Measurements from ENCODE around the gene GCSAM.

Gene GCSAM

DNA sequence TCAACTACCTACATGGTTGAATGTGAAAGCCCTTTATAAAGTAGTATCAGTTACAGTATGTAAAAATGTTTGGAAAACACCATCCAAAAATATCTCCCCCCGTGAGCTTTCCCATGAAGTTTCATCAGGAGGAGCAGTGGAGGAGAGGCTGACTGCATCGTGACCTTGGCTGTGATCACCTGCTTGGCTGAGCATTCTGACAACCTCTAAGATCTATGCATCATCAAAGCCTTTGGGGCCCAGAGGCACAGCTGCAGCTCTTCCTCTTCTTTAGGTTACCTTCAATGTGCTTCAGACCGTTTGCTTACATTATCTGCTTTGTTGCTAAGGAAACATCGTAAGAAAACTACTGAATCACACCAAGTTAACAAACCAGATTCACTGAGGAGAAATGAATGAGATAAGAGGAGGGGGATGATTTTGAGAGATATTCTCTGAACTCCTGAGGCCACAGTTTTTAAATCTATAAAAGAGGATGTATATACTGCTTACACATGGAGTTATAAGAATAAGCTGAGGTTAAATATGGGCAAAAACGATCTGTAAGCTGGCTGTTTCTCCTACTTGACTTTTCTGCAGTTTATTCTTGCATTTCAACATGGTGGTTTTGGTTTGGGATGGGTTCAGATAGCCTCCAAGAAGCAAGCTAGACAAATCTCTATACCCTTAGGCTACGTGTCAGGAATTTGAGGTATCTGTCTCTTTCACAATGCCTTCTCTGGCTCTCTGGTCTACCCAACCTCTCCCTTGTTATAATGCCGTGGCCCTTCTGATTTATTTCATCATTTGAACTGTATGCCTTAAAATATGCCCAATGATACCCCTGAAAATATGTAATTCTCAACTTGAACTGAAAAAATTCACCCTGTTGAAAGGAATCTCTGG, 4.0 kb downstream of the GCSAM start:
- peak; percentile 83 for DNase-seq

DNA sequence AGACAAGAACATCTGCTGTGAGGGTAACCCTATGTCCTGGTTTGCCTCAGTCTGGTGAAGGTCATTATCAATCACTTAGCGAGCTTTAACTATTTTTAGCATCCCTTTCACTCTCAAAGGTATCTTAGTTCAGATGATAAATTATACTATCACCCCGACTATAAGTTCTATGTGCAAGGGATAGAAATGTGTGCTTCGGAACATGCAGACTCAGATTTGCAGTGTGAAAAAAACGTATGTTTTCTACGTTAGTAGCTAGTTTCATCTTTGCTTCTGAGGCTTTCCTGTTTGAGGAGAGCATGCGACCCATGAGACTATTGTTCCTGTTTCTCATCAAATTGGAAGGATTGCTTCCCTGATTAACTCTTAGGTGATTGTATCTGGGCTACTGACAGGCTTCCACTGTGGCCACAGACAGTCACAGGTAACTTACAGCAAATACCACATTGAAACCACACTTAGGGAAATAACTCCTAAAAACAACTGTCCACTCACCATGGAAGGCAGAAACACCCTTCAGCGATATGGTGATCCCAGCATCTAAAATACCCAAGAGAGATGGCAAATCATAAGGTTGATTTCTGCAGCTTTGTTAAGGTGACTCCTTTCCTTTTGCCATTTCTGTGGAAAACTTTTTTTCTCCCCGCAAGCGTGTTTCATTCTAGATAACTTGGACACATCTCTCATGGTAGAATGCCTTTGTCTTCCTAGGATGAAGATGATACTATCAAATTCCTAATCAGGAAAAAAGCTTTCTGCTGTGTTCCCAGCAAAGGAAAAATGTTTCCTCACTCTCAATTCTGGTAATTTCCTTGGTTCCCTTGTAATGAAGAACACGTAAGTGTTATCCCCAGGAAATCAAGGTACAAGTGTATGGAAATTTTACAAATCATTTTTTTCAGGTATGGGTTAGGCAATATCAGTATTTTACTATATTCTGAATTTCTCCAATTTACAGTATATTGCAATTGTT, 5.2 kb downstream of the GCSAM start:
- DNase-seq, result no peak

GRCh38 chr3:112126511-112126911, 6.5 kb downstream of the GCSAM start:
- no peak for DNase-seq

GRCh38 chr3:112124907-112125607, 8.0 kb downstream of the GCSAM start:
- DNase-seq, result no peak

DNA sequence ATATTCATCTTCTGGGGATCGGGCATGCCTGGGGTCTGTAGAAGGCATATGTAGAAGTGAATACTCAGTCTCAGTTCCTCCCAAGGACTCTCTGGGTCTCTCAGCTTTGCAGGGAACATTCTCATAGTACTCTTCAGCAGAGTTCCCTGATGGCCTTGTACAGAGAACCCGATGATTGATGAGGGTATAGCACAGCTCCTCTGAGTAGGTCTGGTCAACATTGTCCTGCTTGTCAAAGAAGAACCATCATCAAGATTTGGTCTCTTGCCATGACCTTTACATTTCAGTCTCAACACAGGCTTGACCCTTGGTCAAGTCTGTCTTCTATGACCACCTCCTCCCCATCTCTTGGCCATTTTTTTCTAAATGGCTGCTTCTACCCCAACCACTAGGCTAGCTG, 9.5 kb downstream of the GCSAM start:
- no peak for DNase-seq

- no peak for DNase-seq
These were observed 10.2 kb downstream of the GCSAM start for GRCh38 chr3:112122870-112123269.

DNA sequence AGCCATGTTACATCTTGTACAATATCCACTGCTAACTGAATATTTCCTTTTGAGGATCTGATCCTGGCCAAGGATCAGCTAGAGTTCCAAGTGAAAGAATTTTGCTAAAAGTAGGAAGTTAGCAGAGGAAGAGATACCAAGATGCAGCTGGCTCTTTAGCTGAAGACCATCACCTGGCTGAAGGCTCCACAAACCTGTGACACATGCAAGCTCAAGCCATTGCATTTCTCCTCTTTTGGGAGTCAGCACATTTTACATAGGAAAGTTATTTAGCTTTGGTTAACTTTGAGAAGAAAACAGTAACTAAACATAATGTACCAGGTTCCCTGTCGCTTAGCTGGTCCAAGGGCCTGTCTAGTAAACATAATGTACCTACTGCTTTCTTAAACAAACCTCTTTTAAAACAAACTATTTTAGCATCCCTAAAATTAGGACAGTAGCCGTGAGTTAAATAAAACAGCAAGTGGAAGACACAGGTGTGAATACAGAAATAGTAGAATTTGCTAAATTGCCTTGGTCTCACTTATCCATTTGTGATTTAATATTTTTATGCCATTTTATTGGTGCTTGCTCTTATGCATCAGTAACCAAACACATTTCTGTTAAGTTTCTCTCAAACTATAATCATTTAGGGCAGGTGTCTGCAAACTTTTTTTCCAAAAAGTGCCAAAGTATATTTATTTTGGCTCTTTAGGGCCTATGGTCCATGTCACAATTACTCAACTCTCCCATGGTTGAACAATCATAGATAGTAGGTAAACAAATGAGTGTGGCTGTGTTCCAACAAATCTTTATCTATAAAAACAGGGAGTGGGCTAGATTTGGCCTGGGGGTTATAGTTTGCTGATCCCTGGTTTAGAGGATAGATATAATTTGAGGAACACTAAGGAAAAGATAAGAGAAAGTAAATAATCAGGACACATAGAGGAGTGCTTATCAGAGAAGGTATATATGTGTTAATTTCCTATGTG, 11.2 kb downstream of the GCSAM start:
- no peak for DNase-seq

GRCh38 chr3:112119962-112120836, 12.8 kb downstream of the GCSAM start:
- DNase-seq, result no peak

DNA sequence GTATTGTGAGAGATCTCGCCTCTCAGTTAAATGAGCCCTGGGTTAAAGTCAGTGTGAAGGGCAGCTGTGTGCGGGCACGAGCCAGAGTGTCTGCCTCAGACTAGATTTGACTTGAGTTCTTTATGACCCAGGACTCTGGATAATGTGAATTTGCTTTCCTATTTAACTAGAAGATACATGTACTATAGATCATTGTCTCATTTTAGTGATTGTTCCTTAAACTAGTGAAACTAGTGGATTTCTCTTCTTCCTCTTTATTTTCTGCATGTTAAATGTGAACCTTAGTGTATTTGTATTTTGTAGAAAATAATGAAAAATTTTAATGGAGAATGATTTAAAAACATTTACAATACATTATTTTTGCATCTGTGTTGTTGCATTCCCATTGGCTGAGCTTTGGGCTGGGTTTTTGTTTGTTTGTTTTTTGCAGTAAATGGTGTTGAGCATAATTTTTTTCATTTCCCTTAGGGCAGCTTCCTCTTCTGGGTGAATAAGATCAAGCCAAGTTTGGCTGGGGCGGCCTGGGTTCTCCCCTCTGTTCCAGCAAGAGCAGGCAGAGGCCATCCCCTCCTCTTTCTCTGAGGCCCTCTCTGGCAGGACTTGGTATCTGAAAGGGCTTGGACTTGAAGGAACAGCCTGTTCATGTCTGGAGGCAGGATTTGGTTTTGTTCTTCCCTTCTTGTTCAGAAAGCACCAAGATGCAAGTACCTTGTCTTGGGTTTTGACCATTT, 15.0 kb downstream of the GCSAM start:
- DNase-seq, result peak; percentile 55

DNA sequence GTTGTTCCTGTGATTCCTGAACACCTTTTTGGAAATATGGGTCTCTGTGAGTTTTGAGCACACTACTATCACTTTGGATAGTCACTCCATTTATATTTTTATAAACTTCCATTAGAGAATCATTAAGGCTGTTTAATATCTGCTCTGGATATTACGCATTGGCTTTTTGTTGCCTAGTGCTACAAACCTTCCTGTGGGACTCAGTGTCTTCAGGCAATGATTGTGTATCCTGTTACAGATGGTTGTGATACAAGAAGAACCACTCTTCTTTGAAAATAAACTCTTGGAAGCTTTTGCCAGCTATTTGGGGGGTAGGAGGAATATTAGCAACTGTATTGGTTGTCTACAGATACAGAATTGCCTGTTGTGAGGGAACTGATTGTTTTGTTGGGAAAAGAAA, 15.6 kb downstream of the GCSAM start:
- DNase-seq, result no peak

GRCh38 chr3:112116748-112117186, 16.3 kb downstream of the GCSAM start:
- DNase-seq, result no peak

DNA sequence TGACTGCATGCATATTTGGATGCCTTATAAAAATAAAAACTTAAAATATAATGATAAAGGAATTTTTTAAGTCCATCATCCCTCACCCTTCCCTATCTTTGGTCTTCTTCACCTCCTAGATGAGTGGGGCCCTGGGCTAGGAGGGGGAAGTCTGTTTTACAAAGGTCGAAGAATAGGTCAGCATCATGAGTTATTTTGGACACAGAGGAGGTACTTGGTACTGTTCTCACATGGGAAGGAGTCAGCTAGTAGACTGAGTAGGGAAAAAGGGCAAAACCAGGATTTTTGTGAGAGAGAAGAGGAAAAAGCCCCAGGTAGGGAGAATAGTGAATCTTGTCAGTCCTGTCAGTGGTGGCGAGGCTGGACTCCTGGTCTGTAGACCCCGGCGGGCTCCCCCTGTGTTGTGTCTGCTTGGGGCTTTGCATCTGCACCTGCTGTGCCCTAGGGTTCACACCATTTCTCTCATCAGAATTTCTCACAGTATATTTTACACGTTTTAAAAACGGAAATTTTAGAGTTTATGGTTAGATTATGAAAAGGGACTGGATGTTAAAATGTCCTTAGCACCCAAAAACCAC, 17.2 kb downstream of the GCSAM start:
- DNase-seq, result no peak

- DNase-seq, result no peak
These were observed 17.8 kb downstream of the GCSAM start for GRCh38 chr3:112115161-112115739.

GRCh38 chr3:112114576-112115160, 18.4 kb downstream of the GCSAM start:
- no peak for DNase-seq

GRCh38 chr3:112111785-112112402, 21.2 kb downstream of the GCSAM start:
- peak; percentile 76 for DNase-seq

DNA sequence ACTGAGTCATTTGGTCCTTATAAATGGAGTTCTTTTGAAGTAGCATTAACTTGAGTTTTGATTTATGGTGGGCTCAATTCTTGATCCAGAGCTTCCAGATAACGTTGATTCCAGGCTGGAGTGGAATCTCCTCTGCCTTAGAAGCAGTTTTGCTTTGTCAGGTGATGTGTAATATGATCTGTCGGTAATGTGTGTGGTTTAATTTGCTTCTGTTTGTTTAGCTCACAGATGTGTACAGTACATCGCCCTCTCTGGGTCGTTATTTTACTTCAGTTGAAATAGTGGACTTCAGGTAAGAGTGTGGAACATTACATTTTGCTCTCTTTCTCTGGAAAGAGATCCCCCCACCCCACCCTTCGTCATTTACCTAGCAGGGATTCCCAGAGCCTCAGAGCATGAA, 23.7 kb downstream of the GCSAM start:
- no peak for DNase-seq

DNA sequence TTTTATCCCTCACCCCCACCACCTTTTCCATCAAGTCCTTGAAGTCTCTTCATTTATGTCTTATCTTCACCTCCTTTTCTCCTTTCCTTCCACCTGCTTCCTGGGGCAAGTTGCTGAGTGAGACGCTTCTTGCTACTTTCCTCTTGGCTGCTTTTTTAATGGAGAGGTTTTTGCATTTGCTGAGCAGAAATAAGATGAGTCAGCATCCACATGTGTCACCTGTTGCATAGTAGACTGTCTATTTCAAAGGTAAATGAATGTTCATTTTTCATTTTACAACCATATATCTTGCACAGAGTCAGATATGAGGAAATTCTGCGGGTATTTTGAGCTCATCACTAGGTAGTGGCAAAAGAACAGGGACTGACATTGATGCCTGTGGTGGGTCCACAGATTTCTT, 28.3 kb downstream of the GCSAM start:
- DNase-seq, result no peak

GRCh38 chr3:112101916-112102315, 31.1 kb downstream of the GCSAM start:
- no peak for DNase-seq

All from CD4-positive, alpha-beta T cell treated with Interleukin-15 for 1 hour (primary cell).